Measurements from ENCODE around the gene FAM89A.

The FAM89A gene

GRCh38 chr1:230978491-230979388 is 61.3 kb downstream of the FAM89A start, which contains the start of the genes ARV1 and TTC13:
ARV1 (plus strand) TSS chr1:230979094; CDS start chr1:230979106, 12 bp downstream.
TTC13 (minus strand) TSS chr1:230978861; CDS start chr1:230978830, 31 bp downstream.
- peak; percentile 49 for TF ChIP-seq CTCF (IDR thresholded peaks at IDR 0.05; ENCODE audit: extremely low read depth, missing control alignments)
- DNase-seq (ENCODE audit: low spot score): peak; percentile 98

- no peak for TF ChIP-seq CTCF (IDR thresholded peaks at IDR 0.05; ENCODE audit: extremely low read depth, missing control alignments)
- peak; percentile 35 for DNase-seq (ENCODE audit: low spot score)
Measured at GRCh38 chr1:230977761-230978490, 62.1 kb downstream of the FAM89A start.

GRCh38 chr1:230976825-230977747 is 63.0 kb downstream of the FAM89A start:
- peak; percentile 22 for DNase-seq (ENCODE audit: low spot score)
- TF ChIP-seq CTCF (IDR thresholded peaks at IDR 0.05; ENCODE audit: extremely low read depth, missing control alignments): no peak

GRCh38 chr1:230976360-230976759 is 63.7 kb downstream of the FAM89A start:
- no peak for TF ChIP-seq CTCF (IDR thresholded peaks at IDR 0.05; ENCODE audit: extremely low read depth, missing control alignments)

GRCh38 chr1:230975636-230976035 is 64.4 kb downstream of the FAM89A start:
- DNase-seq (ENCODE audit: low spot score): no peak
- TF ChIP-seq CTCF (IDR thresholded peaks at IDR 0.05; ENCODE audit: extremely low read depth, missing control alignments): no peak

More at GRCh38 chr1:230976360-230976759, 63.7 kb downstream of the FAM89A start:
- no peak for DNase-seq (ENCODE audit: low spot score)

GRCh38 chr1:230972855-230973271 is 67.2 kb downstream of the FAM89A start:
- no peak for TF ChIP-seq CTCF (IDR thresholded peaks at IDR 0.05; ENCODE audit: extremely low read depth, missing control alignments)
- peak; percentile 45 for DNase-seq (ENCODE audit: low spot score)
